Measurements from ENCODE around the gene RNLS. TPM values are rescaled to one million over a fixed set of nuclear protein-coding genes. Genes with fewer than 3 reads are reported as not detected.

Gene RNLS
- polyA plus RNA-seq, 3 donors, result 3.3 to 3.9 (median 3.7) TPM

DNA sequence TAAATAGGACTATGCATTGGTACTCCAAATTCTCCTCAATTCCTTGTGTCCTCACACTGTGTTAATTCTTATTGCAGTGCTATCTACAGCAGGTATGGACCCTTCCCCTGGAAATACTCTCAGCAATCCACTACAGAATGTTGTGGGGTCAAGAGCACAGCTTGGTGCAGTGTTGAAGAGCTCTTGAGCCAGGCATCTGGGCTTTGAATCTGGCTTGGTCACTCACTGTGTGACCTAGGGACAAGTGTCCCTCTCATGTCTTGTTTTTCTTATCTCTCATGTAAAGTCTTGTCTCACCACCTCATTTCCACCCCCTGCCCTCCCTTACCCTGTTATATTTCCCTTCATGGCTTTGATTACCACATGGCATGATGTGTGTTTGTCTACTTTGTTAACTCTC is 159.4 kb downstream of the RNLS start:
- H3K79me2 ChIP-seq (ENCODE audit: insufficient read depth, low read length), result no peaks in the 10 kb centered on the region
- TF ChIP-seq, protein P1, sequence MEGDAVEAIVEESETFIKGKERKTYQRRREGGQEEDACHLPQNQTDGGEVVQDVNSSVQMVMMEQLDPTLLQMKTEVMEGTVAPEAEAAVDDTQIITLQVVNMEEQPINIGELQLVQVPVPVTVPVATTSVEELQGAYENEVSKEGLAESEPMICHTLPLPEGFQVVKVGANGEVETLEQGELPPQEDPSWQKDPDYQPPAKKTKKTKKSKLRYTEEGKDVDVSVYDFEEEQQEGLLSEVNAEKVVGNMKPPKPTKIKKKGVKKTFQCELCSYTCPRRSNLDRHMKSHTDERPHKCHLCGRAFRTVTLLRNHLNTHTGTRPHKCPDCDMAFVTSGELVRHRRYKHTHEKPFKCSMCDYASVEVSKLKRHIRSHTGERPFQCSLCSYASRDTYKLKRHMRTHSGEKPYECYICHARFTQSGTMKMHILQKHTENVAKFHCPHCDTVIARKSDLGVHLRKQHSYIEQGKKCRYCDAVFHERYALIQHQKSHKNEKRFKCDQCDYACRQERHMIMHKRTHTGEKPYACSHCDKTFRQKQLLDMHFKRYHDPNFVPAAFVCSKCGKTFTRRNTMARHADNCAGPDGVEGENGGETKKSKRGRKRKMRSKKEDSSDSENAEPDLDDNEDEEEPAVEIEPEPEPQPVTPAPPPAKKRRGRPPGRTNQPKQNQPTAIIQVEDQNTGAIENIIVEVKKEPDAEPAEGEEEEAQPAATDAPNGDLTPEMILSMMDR (IDR thresholded peaks at IDR 0.05), result no peak
- intact Hi-C loops (cut with micrococcal nuclease), result loop anchor here in 1 of 2 donors (2.0 kb wide), 1 partner anchor 61 kb away; no protein-coding TSS in a partner anchor
- H3K27me3 ChIP-seq (ENCODE audit: control insufficient read depth in 2 of 2, insufficient read depth in 2 of 2, low read length in 2 of 2), result no peaks in the 10 kb centered on the region
- no peak overlapping the region for H3K4me2 ChIP-seq (replicated peaks; ENCODE audit: extremely low read depth, low read length, poor library complexity, severe bottlenecking)
- Mint-ChIP-seq H3K9me3 (peaks cover 0 to 2% (median 0%) of the 10 kb centered on the region in 7 donors), H3K4me3 (no peak overlapping the region), H3K27me3 (ENCODE audit: low read depth in 3 of 3) (peaks cover 0 to 2% (median 0%) of the 10 kb centered on the region in 3 donors), H3K36me3 (no peaks in the 10 kb centered on the region), H3K4me1 (peaks cover 3% of the 10 kb centered on the region), H3K27ac (no peak overlapping the region)
- no peak for DNase-seq
- H3K4me3 ChIP-seq (replicated peaks in 1 of 3; ENCODE audit: low read depth in 2 of 3, low read length in 3 of 3), result no peak overlapping the region
- no peaks in the 10 kb centered on the region for H3K9me3 ChIP-seq (replicated peaks in 1 of 2; ENCODE audit: control insufficient read depth in 1 of 2, insufficient read depth in 1 of 2, low read length in 2 of 2)
- H3K36me3 ChIP-seq (replicated peaks in 1 of 2; ENCODE audit: control insufficient read depth in 1 of 2, insufficient read depth in 2 of 2, low read length in 2 of 2), result no peaks in the 10 kb centered on the region
- no peak overlapping the region for H3K9ac ChIP-seq (ENCODE audit: insufficient read depth, low read length, poor library complexity, severe bottlenecking)
- H2AFZ ChIP-seq (ENCODE audit: insufficient read depth, low read depth, low read length, poor library complexity, severe bottlenecking), result no peak overlapping the region
- H4K20me1 ChIP-seq (ENCODE audit: insufficient read depth, low read length), result no peaks in the 10 kb centered on the region
- no peak overlapping the region for H3K27ac ChIP-seq (ENCODE audit: low read depth in 1 of 2, low read length in 2 of 2)
- H3K4me1 ChIP-seq (ENCODE audit: control insufficient read depth in 1 of 2, insufficient read depth in 2 of 2, low read length in 2 of 2), result no peaks in the 10 kb centered on the region

DNA sequence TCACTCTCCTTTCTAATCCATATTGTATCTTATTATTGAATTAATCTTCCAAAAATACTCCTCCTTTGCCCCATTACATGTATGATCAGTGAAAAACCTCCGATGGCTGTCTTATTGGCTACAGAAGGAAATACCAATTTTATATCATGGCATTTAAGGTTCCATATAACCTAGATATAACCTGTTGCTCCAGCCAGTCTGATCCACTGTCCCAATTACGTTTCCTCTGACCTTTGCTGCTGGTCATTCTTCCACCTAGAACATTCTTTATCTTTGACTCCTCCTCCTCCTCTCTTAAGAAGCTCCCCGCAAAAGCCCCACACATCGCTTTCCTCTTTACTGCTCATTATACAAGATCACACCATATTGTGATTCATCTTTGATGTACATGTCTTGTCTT is 161.5 kb downstream of the RNLS start:
- no peak overlapping the region for H3K4me2 ChIP-seq (replicated peaks; ENCODE audit: extremely low read depth, low read length, poor library complexity, severe bottlenecking)
- Mint-ChIP-seq H3K4me3 (no peak overlapping the region), H3K36me3 (no peaks in the 10 kb centered on the region), H3K9me3 (peaks cover 0 to 2% (median 0%) of the 10 kb centered on the region in 7 donors), H3K27me3 (ENCODE audit: low read depth in 3 of 3) (peaks cover 0 to 2% (median 0%) of the 10 kb centered on the region in 3 donors), H3K4me1 (peaks cover 2% of the 10 kb centered on the region), H3K27ac (peak overlapping the region in 1 of 7 donors; percentile 1)
- no peaks in the 10 kb centered on the region for H4K20me1 ChIP-seq (ENCODE audit: insufficient read depth, low read length)
- no peaks in the 10 kb centered on the region for H3K27me3 ChIP-seq (ENCODE audit: control insufficient read depth in 2 of 2, insufficient read depth in 2 of 2, low read length in 2 of 2)
- no peak overlapping the region for H3K27ac ChIP-seq (ENCODE audit: low read depth in 1 of 2, low read length in 2 of 2)
- H3K9me3 ChIP-seq (replicated peaks in 1 of 2; ENCODE audit: control insufficient read depth in 1 of 2, insufficient read depth in 1 of 2, low read length in 2 of 2), result no peaks in the 10 kb centered on the region
- H3K79me2 ChIP-seq (ENCODE audit: insufficient read depth, low read length), result no peaks in the 10 kb centered on the region
- intact Hi-C loops (cut with micrococcal nuclease), result no loop called here
- TF ChIP-seq, protein P1 (IDR thresholded peaks at IDR 0.05), result no peak
- no peak overlapping the region for H2AFZ ChIP-seq (ENCODE audit: insufficient read depth, low read depth, low read length, poor library complexity, severe bottlenecking)
- H3K9ac ChIP-seq (ENCODE audit: insufficient read depth, low read length, poor library complexity, severe bottlenecking), result no peak overlapping the region
- 100% methylated on average over 1 of the region's 4 CpGs for WGBS (ENCODE audit: insufficient coverage)
- H3K4me1 ChIP-seq (ENCODE audit: control insufficient read depth in 1 of 2, insufficient read depth in 2 of 2, low read length in 2 of 2), result no peaks in the 10 kb centered on the region
- H3K4me3 ChIP-seq (replicated peaks in 1 of 3; ENCODE audit: low read depth in 2 of 3, low read length in 3 of 3), result no peak overlapping the region
- H3K36me3 ChIP-seq (replicated peaks in 1 of 2; ENCODE audit: control insufficient read depth in 1 of 2, insufficient read depth in 2 of 2, low read length in 2 of 2), result no peaks in the 10 kb centered on the region
- DNase-seq, result no peak

All from CD14-positive monocyte (primary cell).